ENCODE measurements around the gene NETO2. TPM values are rescaled to one million over a fixed set of nuclear protein-coding genes. Genes with fewer than 3 reads are reported as not detected.

NETO2 gene
- total RNA-seq, 1 donor, result 7.2 TPM

Other genes starting within 250 kb of the NETO2 start
- gene DNAJA2, start 170.3 kb downstream of the NETO2 start, total RNA-seq, result 76.4 TPM